SK-N-SH treated with all-trans-retinoic acid at 6 μM for 48 hours (cell line): ENCODE results near the gene PLCB1.

Source experiments
- ATAC-seq: fragments of 200-7000 bp; cut with Tn5 transposase; 3 replicates; pipeline ENCODE4 v1.9.1; 2020; ENCODE audit warnings: mild to moderate bottlenecking, moderate library complexity
- ARNTL ChIP-seq: fragments of 450-650 bp; formaldehyde crosslinking; IDR thresholded peaks from 2 replicates; pipeline ENCODE4 v1.5.0; 2020; ENCODE audit warnings: low read depth, mild to moderate bottlenecking, moderate library complexity, borderline replicate concordance
- BACH2 ChIP-seq: fragments of 250-450 bp; sonication (Bioruptor Pico); IDR thresholded peaks from 2 replicates; pipeline ENCODE4 v1.9.0; 2021; ENCODE audit warnings: mild to moderate bottlenecking, borderline replicate concordance
- CSDC2 ChIP-seq: fragments of 250-450 bp; sonication (Bioruptor Pico); IDR thresholded peaks from 2 replicates; pipeline ENCODE4 v1.5.0; 2020; ENCODE audit warnings: mild to moderate bottlenecking, moderate library complexity
- GLIS3 ChIP-seq: fragments of 250-450 bp; sonication (Bioruptor Pico); IDR thresholded peaks from 2 replicates; pipeline ENCODE4 v1.5.0; 2020; ENCODE audit warnings: mild to moderate bottlenecking, moderate library complexity
- ISL1 ChIP-seq: fragments of 250-450 bp; sonication (Bioruptor Pico); IDR thresholded peaks from 2 replicates; pipeline ENCODE4 v2.1.2; 2022; ENCODE audit warnings: mild to moderate bottlenecking, moderate library complexity
- PPARA ChIP-seq: fragments of 250-450 bp; sonication (Bioruptor Pico); IDR thresholded peaks from 2 replicates; pipeline ENCODE4 v1.5.0; 2020; ENCODE audit warnings: mild to moderate bottlenecking, borderline replicate concordance
- RARB ChIP-seq: fragments of 250-450 bp; sonication (Bioruptor Pico); IDR thresholded peaks from 2 replicates; pipeline ENCODE4 v1.8.0; 2021; ENCODE audit warnings: mild to moderate bottlenecking, moderate library complexity
- TCF4 ChIP-seq: fragments of 250-450 bp; sonication (Bioruptor Pico); IDR thresholded peaks from 2 replicates; pipeline ENCODE4 v1.8.0; 2021; ENCODE audit warnings: mild to moderate bottlenecking, moderate library complexity, borderline replicate concordance
- TOX ChIP-seq: fragments of 250-450 bp; sonication (Bioruptor Pico); IDR thresholded peaks from 2 replicates; pipeline ENCODE4 v1.8.0; 2021; ENCODE audit warnings: mild to moderate bottlenecking, moderate library complexity, borderline replicate concordance
- ZC3H10 ChIP-seq: fragments of 250-450 bp; sonication (Bioruptor Pico); IDR thresholded peaks from 2 replicates; pipeline ENCODE4 v1.5.1; 2021; ENCODE audit warnings: mild to moderate bottlenecking, moderate library complexity
- ZFP3 ChIP-seq: fragments of 250-450 bp; sonication (Bioruptor Pico); IDR thresholded peaks from 2 replicates; pipeline ENCODE4 v1.5.0; 2020; ENCODE audit warnings: mild to moderate bottlenecking, moderate library complexity
- ZFP30 ChIP-seq: fragments of 450-650 bp; formaldehyde crosslinking; IDR thresholded peaks from 2 replicates; pipeline ENCODE4 v1.5.0; 2022; ENCODE audit warnings: mild to moderate bottlenecking, moderate library complexity
- ZNF565 ChIP-seq: fragments of 450-650 bp; formaldehyde crosslinking; conservative IDR thresholded peaks from 2 replicates; pipeline ENCODE4 v1.5.0; 2020; ENCODE audit warnings: low read depth, mild to moderate bottlenecking, moderate library complexity
- ZNF70 ChIP-seq: fragments of 450-650 bp; formaldehyde crosslinking; IDR thresholded peaks from 2 replicates; pipeline ENCODE4 v1.5.0; 2020; ENCODE audit warnings: mild to moderate bottlenecking, moderate library complexity
- ZNF8 ChIP-seq: fragments of 450-650 bp; formaldehyde crosslinking; IDR thresholded peaks from 2 replicates; pipeline ENCODE4 v1.5.0; 2020; ENCODE audit warnings: mild to moderate bottlenecking, moderate library complexity
- TF ChIP-seq, protein P1 (sequence below): fragments of 250-450 bp; sonication (Bioruptor Pico); IDR thresholded peaks from 2 replicates; pipeline ENCODE4 v1.8.0; 2021; ENCODE audit warnings: low read depth, mild to moderate bottlenecking, moderate library complexity, borderline replicate concordance
- TF ChIP-seq, protein P2 (sequence below): fragments of 250-450 bp; sonication (Bioruptor Pico); IDR thresholded peaks from 2 replicates; pipeline ENCODE4 v1.8.0; 2020; ENCODE audit warnings: mild to moderate bottlenecking, moderate library complexity, borderline replicate concordance
- TF ChIP-seq, protein P3 (sequence below): fragments of 250-450 bp; sonication (Bioruptor Pico); IDR thresholded peaks from 2 replicates; pipeline ENCODE4 v1.5.1; 2020; ENCODE audit warnings: low read depth, mild to moderate bottlenecking, moderate library complexity

Gene PLCB1

DNA sequence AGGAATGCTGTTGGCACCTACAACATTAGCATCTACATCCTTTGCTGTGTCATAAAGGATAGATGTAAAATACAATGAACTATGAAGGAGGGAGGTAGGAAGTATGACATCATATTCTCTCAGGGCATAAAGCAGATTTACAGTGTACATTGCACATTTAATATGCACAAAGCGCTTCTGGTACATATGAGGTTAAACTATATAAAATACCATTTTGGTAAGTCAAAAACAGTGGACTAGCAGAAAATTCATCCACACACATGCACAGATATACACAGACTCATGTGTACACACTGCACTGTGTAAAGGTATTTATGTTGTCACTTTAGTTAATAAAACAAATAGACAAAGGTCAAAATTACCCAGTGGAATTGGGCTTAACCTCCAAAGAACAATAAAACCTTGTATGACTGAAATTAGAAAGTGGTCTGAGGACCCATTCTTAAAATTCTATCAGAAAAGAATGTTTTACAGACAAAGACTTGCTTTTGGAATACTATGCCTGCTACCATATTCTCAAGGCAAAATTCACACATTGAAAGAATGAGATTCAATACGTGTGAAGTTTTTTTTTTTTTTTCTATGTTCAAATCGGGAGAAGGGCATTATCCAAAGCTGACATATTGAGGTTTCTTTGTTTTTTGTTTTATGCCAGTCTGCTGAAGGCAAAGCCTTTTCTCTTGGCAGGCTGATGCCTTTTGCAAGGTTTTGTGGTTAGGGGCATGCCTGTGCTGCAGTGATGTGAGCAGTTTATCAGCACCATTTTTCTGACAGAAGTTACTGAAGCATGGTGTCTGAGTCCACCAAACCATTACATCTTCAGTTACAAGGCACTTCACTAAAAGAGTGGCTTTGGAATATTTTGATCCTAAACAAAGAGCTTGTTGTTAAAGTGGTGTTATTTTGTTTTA is 199.0 kb downstream of the PLCB1 start:
- ATAC-seq = peak; percentile 73
- no peak for TF ChIP-seq ZNF8 (CRISPR knock-in tag)
- peak; percentile 47; the same call in 1 of the 2 replicates for TF ChIP-seq ISL1
- TF ChIP-seq, protein P1, sequence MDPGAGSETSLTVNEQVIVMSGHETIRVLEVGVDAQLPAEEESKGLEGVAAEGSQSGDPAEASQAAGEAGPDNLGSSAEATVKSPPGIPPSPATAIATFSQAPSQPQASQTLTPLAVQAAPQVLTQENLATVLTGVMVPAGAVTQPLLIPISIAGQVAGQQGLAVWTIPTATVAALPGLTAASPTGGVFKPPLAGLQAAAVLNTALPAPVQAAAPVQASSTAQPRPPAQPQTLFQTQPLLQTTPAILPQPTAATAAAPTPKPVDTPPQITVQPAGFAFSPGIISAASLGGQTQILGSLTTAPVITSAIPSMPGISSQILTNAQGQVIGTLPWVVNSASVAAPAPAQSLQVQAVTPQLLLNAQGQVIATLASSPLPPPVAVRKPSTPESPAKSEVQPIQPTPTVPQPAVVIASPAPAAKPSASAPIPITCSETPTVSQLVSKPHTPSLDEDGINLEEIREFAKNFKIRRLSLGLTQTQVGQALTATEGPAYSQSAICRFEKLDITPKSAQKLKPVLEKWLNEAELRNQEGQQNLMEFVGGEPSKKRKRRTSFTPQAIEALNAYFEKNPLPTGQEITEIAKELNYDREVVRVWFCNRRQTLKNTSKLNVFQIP (CRISPR knock-in tag) = no peak
- TF ChIP-seq RARB (CRISPR knock-in tag) = no peak

DNA sequence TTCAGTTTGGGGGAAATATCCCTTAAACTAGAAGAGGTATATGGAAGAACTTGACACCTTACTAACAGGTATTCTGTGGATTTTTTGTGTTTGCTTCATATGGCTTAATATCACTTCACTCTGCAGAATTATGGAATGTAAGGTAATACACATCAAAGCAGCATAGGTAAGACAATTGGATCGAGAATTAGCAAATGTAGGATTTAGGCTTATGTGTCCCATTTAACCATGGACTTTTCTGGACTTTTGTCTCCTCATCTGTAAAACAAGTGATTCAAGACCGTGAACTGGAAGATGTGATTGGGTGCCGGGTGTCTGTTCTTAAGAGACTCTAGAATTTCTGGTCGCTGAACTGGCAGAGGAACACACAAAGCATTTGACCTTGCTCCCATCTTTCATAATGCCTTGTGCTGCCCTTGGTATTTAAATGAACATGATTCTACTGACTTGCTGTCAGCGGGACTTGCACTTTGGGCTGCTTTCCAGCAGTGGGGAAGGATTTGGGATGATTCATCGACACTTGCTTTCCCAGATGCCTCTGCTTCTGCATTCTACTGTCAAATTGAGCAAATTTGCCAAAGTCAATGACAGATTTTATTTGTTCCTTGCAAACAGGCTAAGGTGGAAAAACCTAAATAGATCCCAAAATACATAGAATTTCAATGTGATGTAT is 199.8 kb downstream of the PLCB1 start:
- 0 out of 2 replicates have a peak, but pooled peaks have one; percentile 31 for TF ChIP-seq TOX
- no peak for TF ChIP-seq RARB (CRISPR knock-in tag)
- TF ChIP-seq, protein P1 (CRISPR knock-in tag) = no peak
- no peak for TF ChIP-seq ARNTL (CRISPR knock-in tag)
- no peak for TF ChIP-seq ZNF8 (CRISPR knock-in tag)
- peak; percentile 80 for TF ChIP-seq ISL1
- peak; percentile 81 for ATAC-seq

DNA sequence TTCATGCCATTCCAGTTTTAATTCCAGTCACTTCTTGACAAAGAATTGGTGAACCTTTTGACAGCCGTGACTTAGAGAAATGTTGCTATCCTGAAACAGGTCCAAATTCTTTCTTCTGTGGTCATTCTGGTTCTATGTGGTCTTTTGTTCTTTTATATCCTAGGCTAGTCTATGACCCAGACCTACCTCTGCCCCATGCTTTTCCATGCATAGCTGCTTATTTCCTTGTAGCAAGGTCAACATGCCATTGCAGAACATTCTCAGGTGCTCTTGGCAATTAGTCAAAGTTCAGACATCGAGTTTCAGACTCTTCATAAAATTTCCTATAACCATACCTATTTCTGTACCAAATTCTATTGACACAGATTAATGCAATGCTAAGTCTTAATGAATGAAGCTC is 202.6 kb downstream of the PLCB1 start:
- no peak for TF ChIP-seq TCF4
- no peak for TF ChIP-seq GLIS3
- no peak for TF ChIP-seq PPARA (CRISPR knock-in tag)
- no peak for TF ChIP-seq ZFP3 (CRISPR knock-in tag)
- TF ChIP-seq ZNF70 = no peak
- TF ChIP-seq RARB (CRISPR knock-in tag) = no peak
- TF ChIP-seq ISL1 = no peak
- ATAC-seq = no peak

DNA sequence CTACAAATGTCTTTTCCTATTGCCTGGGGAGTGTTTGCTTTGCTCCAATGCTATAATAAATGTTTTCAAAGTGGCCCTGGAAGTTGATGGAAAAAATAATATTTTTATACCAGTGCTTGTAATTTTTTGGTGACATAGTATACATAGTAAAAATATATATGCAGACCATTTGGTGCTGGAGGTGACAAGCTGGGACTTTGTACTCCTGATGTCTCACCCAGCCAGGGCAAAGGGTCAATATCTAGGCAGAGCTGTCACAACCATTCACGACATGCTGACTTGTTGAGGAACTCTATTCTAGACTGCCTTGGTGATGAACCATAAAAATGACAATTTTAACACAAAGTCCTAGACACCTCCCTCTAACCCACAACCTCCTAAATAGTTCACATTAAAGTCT is 203.0 kb downstream of the PLCB1 start:
- TF ChIP-seq ARNTL (CRISPR knock-in tag) (no peak), GLIS3 (no peak), ZNF70 (no peak), CSDC2 (no peak), ZFP30 (CRISPR knock-in tag) (no peak), ZNF565 (CRISPR knock-in tag) (no peak), BACH2 (CRISPR knock-in tag) (no peak), TOX (no peak), RARB (CRISPR knock-in tag) (no peak), ISL1 (no peak), ZNF8 (CRISPR knock-in tag) (no peak), ZC3H10 (no peak)
- TF ChIP-seq, protein P2, sequence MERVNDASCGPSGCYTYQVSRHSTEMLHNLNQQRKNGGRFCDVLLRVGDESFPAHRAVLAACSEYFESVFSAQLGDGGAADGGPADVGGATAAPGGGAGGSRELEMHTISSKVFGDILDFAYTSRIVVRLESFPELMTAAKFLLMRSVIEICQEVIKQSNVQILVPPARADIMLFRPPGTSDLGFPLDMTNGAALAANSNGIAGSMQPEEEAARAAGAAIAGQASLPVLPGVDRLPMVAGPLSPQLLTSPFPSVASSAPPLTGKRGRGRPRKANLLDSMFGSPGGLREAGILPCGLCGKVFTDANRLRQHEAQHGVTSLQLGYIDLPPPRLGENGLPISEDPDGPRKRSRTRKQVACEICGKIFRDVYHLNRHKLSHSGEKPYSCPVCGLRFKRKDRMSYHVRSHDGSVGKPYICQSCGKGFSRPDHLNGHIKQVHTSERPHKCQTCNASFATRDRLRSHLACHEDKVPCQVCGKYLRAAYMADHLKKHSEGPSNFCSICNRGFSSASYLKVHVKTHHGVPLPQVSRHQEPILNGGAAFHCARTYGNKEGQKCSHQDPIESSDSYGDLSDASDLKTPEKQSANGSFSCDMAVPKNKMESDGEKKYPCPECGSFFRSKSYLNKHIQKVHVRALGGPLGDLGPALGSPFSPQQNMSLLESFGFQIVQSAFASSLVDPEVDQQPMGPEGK (CRISPR knock-in tag) = no peak
- TF ChIP-seq, protein P3, sequence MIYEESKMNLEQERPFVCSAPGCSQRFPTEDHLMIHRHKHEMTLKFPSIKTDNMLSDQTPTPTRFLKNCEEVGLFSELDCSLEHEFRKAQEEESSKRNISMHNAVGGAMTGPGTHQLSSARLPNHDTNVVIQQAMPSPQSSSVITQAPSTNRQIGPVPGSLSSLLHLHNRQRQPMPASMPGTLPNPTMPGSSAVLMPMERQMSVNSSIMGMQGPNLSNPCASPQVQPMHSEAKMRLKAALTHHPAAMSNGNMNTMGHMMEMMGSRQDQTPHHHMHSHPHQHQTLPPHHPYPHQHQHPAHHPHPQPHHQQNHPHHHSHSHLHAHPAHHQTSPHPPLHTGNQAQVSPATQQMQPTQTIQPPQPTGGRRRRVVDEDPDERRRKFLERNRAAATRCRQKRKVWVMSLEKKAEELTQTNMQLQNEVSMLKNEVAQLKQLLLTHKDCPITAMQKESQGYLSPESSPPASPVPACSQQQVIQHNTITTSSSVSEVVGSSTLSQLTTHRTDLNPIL = no peak
- no peak for ATAC-seq
